AG10803 (cell line): ENCODE results near the gene NAALADL2.
A peak's percentile ranks its signal among the peaks of the same experiment; 100 is the strongest.

Source experiments
- DNase-seq: peaks from one replicate; pipeline ENCODE4 v3.0.0; 2010; ENCODE audit warnings: low read depth
- H3K4me3 ChIP-seq: 2 replicates; pipeline ENCODE4 v1.5.1; 2011; ENCODE audit warnings: mild to moderate bottlenecking, low read length, control low read depth
- CTCF ChIP-seq: conservative IDR thresholded peaks from 2 replicates; pipeline ENCODE4 v1.5.1; 2011; ENCODE audit warnings: mild to moderate bottlenecking, low read length, control low read depth, inconsistent platforms

The NAALADL2 gene

DNA sequence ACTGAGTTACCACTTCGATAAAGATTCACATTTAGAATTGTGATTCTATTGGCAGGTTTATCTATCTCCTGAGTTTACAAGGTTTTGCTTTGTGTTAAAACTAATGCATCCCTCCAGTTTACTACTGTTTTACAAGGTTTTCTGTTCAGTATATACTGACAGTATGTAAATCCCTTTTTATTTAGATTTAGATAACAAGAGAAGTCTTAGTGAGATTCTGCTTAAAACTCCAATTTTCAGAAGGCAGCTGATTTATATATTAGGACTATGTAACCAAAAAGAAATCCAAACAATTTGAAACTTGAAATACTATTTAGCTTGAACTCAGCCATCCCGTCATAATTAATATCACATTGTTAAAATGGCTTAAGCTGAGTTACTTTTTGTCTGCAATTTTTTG is 619.2 kb downstream of the NAALADL2 start:
- TF ChIP-seq CTCF = no peak
- no peak overlapping the region for H3K4me3 ChIP-seq
- peak; percentile 29 for DNase-seq

DNA sequence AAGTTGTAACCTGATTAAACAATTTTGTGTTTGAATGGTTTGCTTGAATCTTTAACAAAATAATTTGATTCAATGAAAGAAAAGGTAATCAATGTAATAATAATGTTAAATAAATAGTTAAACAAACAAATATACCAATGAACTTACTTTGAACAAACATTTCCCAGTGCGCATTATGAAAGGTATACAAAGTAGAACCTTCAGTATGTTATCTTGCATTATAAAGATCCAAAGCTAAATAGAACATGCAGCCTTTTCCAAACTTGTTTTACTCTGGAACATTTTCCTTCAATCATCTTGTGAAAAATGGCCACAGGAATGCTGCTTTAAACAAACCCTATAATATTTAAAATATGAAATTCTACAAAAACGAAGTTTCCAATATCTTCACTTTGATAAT is 620.0 kb downstream of the NAALADL2 start:
- TF ChIP-seq CTCF = no peak
- H3K4me3 ChIP-seq = no peak overlapping the region
- DNase-seq = no peak

GRCh38 chr3:175479800-175480199 is 620.7 kb downstream of the NAALADL2 start:
- H3K4me3 ChIP-seq = no peak overlapping the region
- DNase-seq = no peak
- no peak for TF ChIP-seq CTCF

- no peak overlapping the region for H3K4me3 ChIP-seq
- DNase-seq = no peak
- TF ChIP-seq CTCF = no peak
Observed at GRCh38 chr3:175484666-175485065, 625.5 kb downstream of the NAALADL2 start.

DNA sequence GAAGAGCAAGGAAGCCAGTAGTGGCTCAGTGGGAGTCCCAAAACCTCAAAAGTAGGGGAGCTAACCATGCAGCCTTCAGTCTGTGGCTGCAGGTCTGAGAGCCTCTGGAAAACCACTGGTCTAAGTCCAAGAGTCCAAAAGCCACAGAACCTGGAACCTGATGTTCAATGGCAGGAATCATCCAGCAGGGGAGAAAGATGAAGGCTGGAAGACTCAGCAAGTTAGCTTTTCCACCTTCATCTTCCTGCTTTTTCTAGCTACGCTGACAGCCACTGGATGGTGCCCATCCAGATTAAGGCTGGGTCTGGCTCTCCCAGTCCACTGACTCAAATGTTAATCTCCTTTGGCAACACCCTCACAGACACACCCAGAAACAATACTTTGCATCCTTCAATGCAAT is 626.3 kb downstream of the NAALADL2 start:
- DNase-seq = no peak
- no peak overlapping the region for H3K4me3 ChIP-seq
- TF ChIP-seq CTCF = no peak

DNA sequence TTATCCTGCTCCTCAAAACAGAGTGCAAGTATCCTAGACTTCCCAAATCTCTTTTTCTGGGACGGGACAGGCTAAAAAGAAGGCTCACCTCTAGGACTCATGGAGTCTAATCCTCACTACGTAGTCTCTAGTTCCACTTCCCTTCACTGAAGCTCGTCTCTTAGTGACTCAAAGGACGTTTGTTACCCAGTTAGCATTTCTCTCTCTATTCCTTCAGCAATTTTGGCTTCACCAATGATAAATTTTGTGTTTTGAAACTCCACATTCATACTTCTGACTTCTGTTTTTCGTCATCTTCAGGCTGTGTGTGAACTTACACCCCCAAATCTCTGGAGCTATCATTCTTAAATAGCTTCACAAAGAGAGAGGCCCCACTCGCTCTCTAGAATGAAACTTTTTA is 627.1 kb downstream of the NAALADL2 start:
- no peak overlapping the region for H3K4me3 ChIP-seq
- DNase-seq = no peak
- TF ChIP-seq CTCF = no peak

GRCh38 chr3:175489406-175489805 is 630.3 kb downstream of the NAALADL2 start:
- no peak for DNase-seq
- TF ChIP-seq CTCF = no peak
- no peak overlapping the region for H3K4me3 ChIP-seq
